Measurements from ENCODE around the gene SYP.

DNA sequence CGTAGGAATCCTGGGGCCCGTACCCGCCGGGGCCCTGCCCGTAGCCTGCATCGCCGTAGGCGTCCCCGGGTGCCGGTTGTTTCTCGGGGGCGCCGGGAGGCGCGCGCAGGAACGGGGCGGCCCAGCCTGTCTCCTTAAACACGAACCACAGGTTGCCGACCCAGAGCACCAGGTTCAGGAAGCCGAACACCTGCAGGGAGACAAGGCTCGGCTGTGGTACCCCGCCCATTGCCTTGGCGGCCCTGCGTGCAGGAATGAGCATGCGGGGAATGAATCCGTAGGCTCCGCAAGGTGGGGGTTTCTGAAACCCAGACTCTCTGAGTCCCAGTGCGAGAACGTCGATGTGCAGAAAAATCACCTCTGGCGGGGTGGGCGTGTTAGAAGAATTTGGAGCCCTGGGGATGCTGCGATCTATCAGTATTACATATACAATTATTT, 8.4 kb downstream of the SYP start:
- TF ChIP-seq, protein P1, sequence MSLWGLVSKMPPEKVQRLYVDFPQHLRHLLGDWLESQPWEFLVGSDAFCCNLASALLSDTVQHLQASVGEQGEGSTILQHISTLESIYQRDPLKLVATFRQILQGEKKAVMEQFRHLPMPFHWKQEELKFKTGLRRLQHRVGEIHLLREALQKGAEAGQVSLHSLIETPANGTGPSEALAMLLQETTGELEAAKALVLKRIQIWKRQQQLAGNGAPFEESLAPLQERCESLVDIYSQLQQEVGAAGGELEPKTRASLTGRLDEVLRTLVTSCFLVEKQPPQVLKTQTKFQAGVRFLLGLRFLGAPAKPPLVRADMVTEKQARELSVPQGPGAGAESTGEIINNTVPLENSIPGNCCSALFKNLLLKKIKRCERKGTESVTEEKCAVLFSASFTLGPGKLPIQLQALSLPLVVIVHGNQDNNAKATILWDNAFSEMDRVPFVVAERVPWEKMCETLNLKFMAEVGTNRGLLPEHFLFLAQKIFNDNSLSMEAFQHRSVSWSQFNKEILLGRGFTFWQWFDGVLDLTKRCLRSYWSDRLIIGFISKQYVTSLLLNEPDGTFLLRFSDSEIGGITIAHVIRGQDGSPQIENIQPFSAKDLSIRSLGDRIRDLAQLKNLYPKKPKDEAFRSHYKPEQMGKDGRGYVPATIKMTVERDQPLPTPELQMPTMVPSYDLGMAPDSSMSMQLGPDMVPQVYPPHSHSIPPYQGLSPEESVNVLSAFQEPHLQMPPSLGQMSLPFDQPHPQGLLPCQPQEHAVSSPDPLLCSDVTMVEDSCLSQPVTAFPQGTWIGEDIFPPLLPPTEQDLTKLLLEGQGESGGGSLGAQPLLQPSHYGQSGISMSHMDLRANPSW (CRISPR knock-in tag; conservative IDR thresholded peaks at IDR 0.05; ENCODE audit: low read depth), result no peak
- TF ChIP-seq ATF3 (CRISPR knock-in tag; conservative IDR thresholded peaks at IDR 0.05) (no peak), CTCF (IDR thresholded peaks at IDR 0.05) (no peak), KAT7 (CRISPR knock-in tag; IDR thresholded peaks at IDR 0.05; ENCODE audit: borderline replicate concordance) (no peak), CREB1 (CRISPR knock-in tag; IDR thresholded peaks at IDR 0.05) (no peak), MAX (CRISPR knock-in tag; IDR thresholded peaks at IDR 0.05) (no peak; the same call in 1 of the 2 replicates), CBFB (CRISPR knock-in tag; IDR thresholded peaks at IDR 0.05; ENCODE audit: low read depth) (no peak), IRF2 (CRISPR knock-in tag; IDR thresholded peaks at IDR 0.05; ENCODE audit: borderline replicate concordance, low read depth) (no peak), TEAD4 (CRISPR knock-in tag; IDR thresholded peaks at IDR 0.05) (no peak), FOXK1 (CRISPR knock-in tag; IDR thresholded peaks at IDR 0.05) (no peak)
